Neural cell (in vitro differentiated cells): ENCODE results near the gene ZDHHC21. TPM values are rescaled to one million over a fixed set of nuclear protein-coding genes. Genes with fewer than 3 reads are reported as not detected.

Experiments
- H2AFZ ChIP-seq: fragments of 200-600, 300-800 bp; sonication (generic), shearing (Covaris generic); 2 replicates; pipeline ENCODE4 v1.6.0; 2014; ENCODE audit warnings: low read depth, mild to moderate bottlenecking, antibody characterized with exemption, low read length, moderate library complexity
- H3F3A ChIP-seq: fragments of 200-600 bp; shearing (Covaris generic); 2 replicates; pipeline ENCODE4 v1.6.1; 2016; ENCODE audit warnings: mild to moderate bottlenecking, moderate library complexity, mixed read lengths, antibody characterized with exemption, low read length; ENCODE audit not compliant: insufficient read depth, poor library complexity, severe bottlenecking
- H3K27ac ChIP-seq: fragments of 200-600, 300-800 bp; sonication (generic), shearing (Covaris generic); 2 replicates; pipeline ENCODE4 v1.5.1; 2014; ENCODE audit warnings: mild to moderate bottlenecking, low read length, moderate library complexity
- H3K27me3 ChIP-seq: fragments of 300-800, 200-600 bp; sonication (generic), shearing (Covaris generic); 2 replicates; pipeline ENCODE4 v1.6.0; 2014; ENCODE audit warnings: mild to moderate bottlenecking, low read depth, low read length, moderate library complexity; ENCODE audit not compliant: insufficient read depth
- H3K36me3 ChIP-seq: fragments of 300-800, 200-600 bp; sonication (generic), shearing (Covaris generic); 2 replicates; pipeline ENCODE4 v1.5.1; 2014; ENCODE audit warnings: mild to moderate bottlenecking, antibody characterized with exemption, low read length, moderate library complexity; ENCODE audit not compliant: insufficient read depth
- H3K4me2 ChIP-seq: fragments of 300-800, 200-600 bp; sonication (generic), shearing (Covaris generic); 2 replicates; pipeline ENCODE4 v1.6.0; 2014; ENCODE audit warnings: mild to moderate bottlenecking, low read length
- H3K4me3 ChIP-seq: fragments of 300-800, 200-600 bp; sonication (generic), shearing (Covaris generic); 2 replicates; pipeline ENCODE4 v1.5.1; 2014; ENCODE audit warnings: mild to moderate bottlenecking, low read length, moderate library complexity
- H3K79me2 ChIP-seq: fragments of 200-600 bp; shearing (Covaris generic); replicated peaks from 2 replicates; pipeline ENCODE4 v1.6.0; 2014; ENCODE audit warnings: mild to moderate bottlenecking, low read length, moderate library complexity; ENCODE audit not compliant: insufficient read depth
- H3K9ac ChIP-seq: fragments of 300-800, 200-600 bp; sonication (generic), shearing (Covaris generic); 2 replicates; pipeline ENCODE4 v1.6.1; 2016; ENCODE audit warnings: mild to moderate bottlenecking, low read length, mixed read lengths
- H3K9me2 ChIP-seq: fragments of 200-600 bp; shearing (Covaris generic); 2 replicates; pipeline ENCODE4 v1.6.1; 2016; ENCODE audit warnings: mild to moderate bottlenecking, low read length, mixed read lengths; ENCODE audit not compliant: insufficient read depth
- H3K9me3 ChIP-seq: fragments of 200-600, 300-800 bp; sonication (generic), shearing (Covaris generic); 2 replicates; pipeline ENCODE4 v1.6.1; 2016; ENCODE audit warnings: mild to moderate bottlenecking, mixed run types, low read length, moderate library complexity, mixed read lengths
- H4K20me1 ChIP-seq: fragments of 200-600 bp; shearing (Covaris generic); 2 replicates; pipeline ENCODE4 v1.6.1; 2016; ENCODE audit warnings: mild to moderate bottlenecking, mixed run types; ENCODE audit not compliant: insufficient read depth
- EP300 ChIP-seq: fragments of 450-650 bp; conservative IDR thresholded peaks from 2 replicates; pipeline ENCODE4 v1.6.1; 2014; ENCODE audit warnings: antibody characterized with exemption, mild to moderate bottlenecking, moderate library complexity; ENCODE audit not compliant: poor library complexity, severe bottlenecking
- EZH2 ChIP-seq: fragments of 200-600, 300-800 bp; shearing (Covaris generic), sonication (generic); IDR thresholded peaks from 2 replicates; pipeline ENCODE4 v1.6.1; 2014; ENCODE audit warnings: antibody characterized with exemption, low read length, borderline replicate concordance, mild to moderate bottlenecking; ENCODE audit not compliant: insufficient read depth, poor library complexity, severe bottlenecking
- MXI1 ChIP-seq: fragments of 450-650 bp; conservative IDR thresholded peaks from 2 replicates; pipeline ENCODE4 v1.6.1; 2014; ENCODE audit warnings: antibody characterized with exemption, mild to moderate bottlenecking; ENCODE audit not compliant: poor library complexity, severe bottlenecking
- POLR2AphosphoS5 ChIP-seq: IDR thresholded peaks from 2 replicates; pipeline ENCODE4 v1.6.1; 2012
- RAD21 ChIP-seq: fragments of 450-650 bp; conservative IDR thresholded peaks from 2 replicates; pipeline ENCODE4 v1.6.1; 2014; ENCODE audit warnings: antibody characterized with exemption, mild to moderate bottlenecking, moderate library complexity
- SMC3 ChIP-seq: fragments of 450-650 bp; conservative IDR thresholded peaks from 2 replicates; pipeline ENCODE4 v1.6.1; 2014; ENCODE audit warnings: antibody characterized with exemption, mild to moderate bottlenecking, moderate library complexity; ENCODE audit not compliant: poor library complexity
- TAF1 ChIP-seq: IDR thresholded peaks from 2 replicates; pipeline ENCODE4 v1.6.1; 2012; ENCODE audit warnings: low read depth
- polyA plus RNA-seq: library from polyadenylated mRNA; depleted of rRNA; stranded (reverse); fragments of >200 nt; gene quantifications from 2 replicates; pipeline ENCODE4 v1.2.3, GENCODE V29; 2014
- TF ChIP-seq, protein P1 (sequence below): fragments of 450-650 bp; IDR thresholded peaks from 2 replicates; pipeline ENCODE4 v1.5.1; 2014; ENCODE audit warnings: antibody characterized with exemption, mild to moderate bottlenecking, moderate library complexity; ENCODE audit not compliant: poor library complexity, severe bottlenecking
- TF ChIP-seq, protein P2 (sequence below): IDR thresholded peaks from 2 replicates; pipeline ENCODE4 v1.6.1; 2012; ENCODE audit warnings: borderline replicate concordance

Gene ZDHHC21
- polyA plus RNA-seq, 1 donor from 2014 or later = 19.8 TPM

DNA sequence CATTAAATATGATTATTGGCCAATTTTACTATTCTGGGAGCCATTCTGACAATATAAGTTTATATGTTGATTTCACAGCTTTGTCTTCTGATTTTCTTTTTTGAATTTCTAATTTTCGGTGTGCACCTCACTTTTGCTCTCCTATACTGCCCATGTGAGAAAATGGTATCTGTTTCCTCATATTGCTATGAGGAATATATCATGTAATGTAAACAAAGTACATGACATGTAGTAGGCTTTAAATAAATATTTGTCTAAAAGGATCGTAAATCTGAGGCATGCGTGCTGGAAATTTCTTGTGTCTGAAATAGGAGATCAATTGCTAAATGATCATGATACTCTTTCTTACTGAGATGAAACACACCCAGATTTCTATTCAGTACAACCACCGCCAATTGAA is 119.9 kb downstream of the ZDHHC21 start:
- Histone ChIP-seq H3F3A (no peaks in the 10 kb centered on the region), H3K9me2 (no peaks in the 10 kb centered on the region), H3K4me2 (no peak overlapping the region), H2AFZ (no peak overlapping the region), H3K36me3 (no peaks in the 10 kb centered on the region), H4K20me1 (no peaks in the 10 kb centered on the region), H3K27ac (no peak overlapping the region), H3K79me2 (no peaks in the 10 kb centered on the region), H3K9me3 (no peaks in the 10 kb centered on the region), H3K27me3 (no peaks in the 10 kb centered on the region), H3K9ac (no peak overlapping the region), H3K4me3 (no peak overlapping the region)
- TF ChIP-seq EZH2 = no peak
- TF ChIP-seq EP300 = no peak

DNA sequence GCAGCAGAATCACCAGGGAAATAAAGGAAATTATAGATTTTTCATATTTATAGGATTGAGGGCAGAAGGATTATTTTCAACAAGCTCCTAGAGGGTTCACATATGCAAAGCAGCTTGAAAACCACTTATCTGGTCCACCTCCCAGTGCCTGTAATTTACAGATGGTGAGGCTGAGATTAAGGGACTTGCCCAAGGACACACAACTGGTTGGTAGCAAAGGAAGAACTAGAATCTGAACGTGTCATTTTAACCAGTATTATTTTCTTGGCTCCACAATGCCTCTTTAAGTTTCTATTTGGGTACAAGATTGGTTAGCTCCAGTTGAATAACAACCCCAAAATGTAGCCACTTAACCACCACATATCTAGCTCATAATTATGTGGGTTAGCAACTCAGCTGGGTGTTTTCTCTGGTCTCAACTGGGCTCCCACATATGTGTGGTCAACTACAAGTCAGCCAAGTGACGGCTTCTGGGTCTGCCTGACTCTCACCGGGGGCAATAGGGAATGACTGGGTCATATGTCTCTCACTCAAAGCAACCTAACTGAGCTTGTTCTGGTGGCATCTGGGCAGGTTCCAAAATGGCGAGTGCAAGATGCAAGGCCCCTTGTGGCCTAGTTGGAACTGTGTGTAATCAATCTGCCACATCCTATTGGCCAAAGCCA is 127.7 kb downstream of the ZDHHC21 start:
- no peaks in the 10 kb centered on the region for H3K9me2 ChIP-seq
- H2AFZ ChIP-seq = no peak overlapping the region
- H3K27me3 ChIP-seq = no peaks in the 10 kb centered on the region
- no peak overlapping the region for H3K4me3 ChIP-seq
- no peak overlapping the region for H3K4me2 ChIP-seq
- no peak overlapping the region for H3K9ac ChIP-seq
- no peaks in the 10 kb centered on the region for H4K20me1 ChIP-seq
- H3K79me2 ChIP-seq = no peaks in the 10 kb centered on the region
- no peaks in the 10 kb centered on the region for H3K9me3 ChIP-seq
- no peaks in the 10 kb centered on the region for H3K36me3 ChIP-seq
- H3F3A ChIP-seq = no peaks in the 10 kb centered on the region
- H3K27ac ChIP-seq = no peak overlapping the region
- TF ChIP-seq EZH2 (no peak), EP300 (no peak), SMC3 (no peak), POLR2AphosphoS5 (no peak), MXI1 (no peak), RAD21 (no peak), TAF1 (no peak)
- TF ChIP-seq, protein P1, sequence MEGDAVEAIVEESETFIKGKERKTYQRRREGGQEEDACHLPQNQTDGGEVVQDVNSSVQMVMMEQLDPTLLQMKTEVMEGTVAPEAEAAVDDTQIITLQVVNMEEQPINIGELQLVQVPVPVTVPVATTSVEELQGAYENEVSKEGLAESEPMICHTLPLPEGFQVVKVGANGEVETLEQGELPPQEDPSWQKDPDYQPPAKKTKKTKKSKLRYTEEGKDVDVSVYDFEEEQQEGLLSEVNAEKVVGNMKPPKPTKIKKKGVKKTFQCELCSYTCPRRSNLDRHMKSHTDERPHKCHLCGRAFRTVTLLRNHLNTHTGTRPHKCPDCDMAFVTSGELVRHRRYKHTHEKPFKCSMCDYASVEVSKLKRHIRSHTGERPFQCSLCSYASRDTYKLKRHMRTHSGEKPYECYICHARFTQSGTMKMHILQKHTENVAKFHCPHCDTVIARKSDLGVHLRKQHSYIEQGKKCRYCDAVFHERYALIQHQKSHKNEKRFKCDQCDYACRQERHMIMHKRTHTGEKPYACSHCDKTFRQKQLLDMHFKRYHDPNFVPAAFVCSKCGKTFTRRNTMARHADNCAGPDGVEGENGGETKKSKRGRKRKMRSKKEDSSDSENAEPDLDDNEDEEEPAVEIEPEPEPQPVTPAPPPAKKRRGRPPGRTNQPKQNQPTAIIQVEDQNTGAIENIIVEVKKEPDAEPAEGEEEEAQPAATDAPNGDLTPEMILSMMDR = no peak
- TF ChIP-seq, protein P2, sequence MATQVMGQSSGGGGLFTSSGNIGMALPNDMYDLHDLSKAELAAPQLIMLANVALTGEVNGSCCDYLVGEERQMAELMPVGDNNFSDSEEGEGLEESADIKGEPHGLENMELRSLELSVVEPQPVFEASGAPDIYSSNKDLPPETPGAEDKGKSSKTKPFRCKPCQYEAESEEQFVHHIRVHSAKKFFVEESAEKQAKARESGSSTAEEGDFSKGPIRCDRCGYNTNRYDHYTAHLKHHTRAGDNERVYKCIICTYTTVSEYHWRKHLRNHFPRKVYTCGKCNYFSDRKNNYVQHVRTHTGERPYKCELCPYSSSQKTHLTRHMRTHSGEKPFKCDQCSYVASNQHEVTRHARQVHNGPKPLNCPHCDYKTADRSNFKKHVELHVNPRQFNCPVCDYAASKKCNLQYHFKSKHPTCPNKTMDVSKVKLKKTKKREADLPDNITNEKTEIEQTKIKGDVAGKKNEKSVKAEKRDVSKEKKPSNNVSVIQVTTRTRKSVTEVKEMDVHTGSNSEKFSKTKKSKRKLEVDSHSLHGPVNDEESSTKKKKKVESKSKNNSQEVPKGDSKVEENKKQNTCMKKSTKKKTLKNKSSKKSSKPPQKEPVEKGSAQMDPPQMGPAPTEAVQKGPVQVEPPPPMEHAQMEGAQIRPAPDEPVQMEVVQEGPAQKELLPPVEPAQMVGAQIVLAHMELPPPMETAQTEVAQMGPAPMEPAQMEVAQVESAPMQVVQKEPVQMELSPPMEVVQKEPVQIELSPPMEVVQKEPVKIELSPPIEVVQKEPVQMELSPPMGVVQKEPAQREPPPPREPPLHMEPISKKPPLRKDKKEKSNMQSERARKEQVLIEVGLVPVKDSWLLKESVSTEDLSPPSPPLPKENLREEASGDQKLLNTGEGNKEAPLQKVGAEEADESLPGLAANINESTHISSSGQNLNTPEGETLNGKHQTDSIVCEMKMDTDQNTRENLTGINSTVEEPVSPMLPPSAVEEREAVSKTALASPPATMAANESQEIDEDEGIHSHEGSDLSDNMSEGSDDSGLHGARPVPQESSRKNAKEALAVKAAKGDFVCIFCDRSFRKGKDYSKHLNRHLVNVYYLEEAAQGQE = no peak
